NCI-H526 treated with DMSO at 0.1 percent for 48 hours (cell line): ENCODE data around the gene FGD4.

Experiments
- DNase-seq: peaks from one replicate; lab custom pipeline; 2025; lab: John Stamatoyannopoulos, UW

FGD4 gene

DNA sequence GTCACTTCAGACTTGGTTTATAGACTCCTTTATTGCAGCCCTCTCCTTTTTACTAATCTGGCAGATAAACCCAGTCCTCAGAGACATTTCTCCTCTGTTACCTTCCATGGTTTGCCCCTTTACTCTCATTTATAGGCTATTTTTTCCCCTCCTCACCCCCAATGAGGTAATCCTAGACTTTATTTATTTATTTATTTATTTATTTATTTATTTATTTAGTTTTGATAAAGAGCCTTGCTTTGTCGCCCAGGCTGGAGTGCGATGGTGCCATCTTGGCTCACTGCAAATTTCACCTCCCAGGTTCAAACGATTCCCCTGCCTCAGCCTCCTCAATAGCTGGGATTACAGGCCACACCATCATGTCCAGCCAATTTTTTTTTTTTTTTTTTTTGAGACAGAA, 8.4 kb downstream of the FGD4 start:
- no peak for DNase-seq

DNA sequence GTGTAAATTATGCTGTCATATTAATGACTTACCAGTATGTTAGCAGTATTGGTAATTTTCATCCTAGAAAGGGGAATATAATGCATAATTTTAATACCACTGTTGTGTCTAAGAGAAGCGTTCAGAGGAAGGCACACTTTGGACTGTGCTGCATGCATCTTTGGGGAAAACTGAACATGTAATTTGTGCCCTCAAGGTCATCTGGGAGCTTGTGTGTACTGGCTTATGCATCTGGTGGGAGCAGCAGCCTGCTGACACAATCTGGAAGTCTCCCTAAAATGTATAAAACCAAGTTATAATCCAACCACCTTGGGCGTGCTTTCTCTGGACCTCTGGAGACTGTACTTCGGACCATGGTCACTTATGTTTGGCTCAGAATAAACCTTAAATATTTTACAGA, 14.1 kb downstream of the FGD4 start:
- no peak for DNase-seq

DNA sequence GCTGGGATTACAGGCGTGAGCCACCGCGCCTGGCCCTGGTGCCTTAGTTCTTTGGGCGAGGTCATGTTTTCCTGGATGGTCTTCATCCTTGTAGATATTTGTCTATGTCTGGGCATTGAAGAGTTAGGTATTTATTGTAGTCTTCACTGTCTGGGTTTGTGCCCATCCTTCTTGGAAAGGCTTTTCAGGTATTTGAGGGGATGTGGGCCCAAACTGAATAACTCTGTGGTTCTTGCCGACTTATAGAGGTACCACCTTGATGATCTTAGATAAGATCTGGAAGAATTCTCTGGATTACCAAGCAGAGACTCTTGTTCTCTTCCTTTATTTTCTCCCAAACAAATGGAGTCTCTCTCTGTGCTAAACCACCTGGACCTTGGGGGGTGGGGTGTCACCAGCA, 18.9 kb downstream of the FGD4 start:
- no peak for DNase-seq

DNA sequence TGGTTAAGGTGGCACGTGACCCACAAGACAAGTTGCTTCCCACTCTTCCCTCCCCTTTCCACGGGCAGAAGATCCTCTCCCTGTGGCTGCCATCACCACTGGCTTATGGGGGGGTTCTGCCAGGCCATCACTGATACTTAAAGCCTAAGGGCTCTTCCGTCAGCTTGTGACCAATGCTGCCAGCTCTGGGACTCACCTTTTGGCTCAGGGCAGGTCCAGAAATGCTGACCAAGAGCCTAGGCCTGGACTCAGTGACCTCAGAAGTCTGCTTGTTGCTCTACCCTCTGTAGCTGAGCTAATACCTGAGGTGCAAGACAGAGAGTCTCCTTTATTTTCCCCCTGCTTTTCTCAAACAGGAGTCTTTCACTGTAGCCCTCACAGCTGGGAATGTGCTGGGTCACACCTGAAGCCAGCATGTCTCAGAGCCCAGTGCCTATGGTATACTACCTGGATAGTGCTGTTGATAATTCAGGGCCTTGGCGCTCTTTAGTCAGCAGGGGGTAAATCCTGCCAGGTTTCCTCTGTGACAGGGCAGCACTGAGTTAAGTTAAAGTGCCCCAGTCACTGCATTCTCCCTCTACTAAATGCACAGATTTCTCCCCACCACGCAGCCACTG, 19.7 kb downstream of the FGD4 start:
- DNase-seq: no peak

DNA sequence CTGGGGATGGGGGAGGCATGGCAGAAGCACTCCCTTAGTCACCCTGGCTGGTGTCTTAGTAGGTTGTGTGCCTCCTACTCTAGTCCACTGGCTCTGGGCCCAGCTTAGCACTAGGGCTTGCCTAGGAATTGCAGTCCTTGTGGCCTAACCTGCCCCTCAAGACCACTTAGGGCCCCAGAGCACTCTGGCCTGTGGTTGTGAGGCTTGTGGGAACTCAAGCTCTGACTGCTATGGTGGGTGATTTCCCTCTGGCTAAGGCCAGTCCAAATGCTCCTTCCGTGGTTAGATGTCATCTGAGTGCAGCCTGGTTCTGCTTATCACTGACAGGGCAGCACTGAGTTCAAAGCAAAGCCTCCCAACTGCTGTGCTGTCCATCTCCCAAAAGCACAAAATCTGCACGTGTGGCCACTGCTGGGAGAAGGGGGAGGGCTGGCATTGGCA, 20.2 kb downstream of the FGD4 start:
- DNase-seq: no peak

DNA sequence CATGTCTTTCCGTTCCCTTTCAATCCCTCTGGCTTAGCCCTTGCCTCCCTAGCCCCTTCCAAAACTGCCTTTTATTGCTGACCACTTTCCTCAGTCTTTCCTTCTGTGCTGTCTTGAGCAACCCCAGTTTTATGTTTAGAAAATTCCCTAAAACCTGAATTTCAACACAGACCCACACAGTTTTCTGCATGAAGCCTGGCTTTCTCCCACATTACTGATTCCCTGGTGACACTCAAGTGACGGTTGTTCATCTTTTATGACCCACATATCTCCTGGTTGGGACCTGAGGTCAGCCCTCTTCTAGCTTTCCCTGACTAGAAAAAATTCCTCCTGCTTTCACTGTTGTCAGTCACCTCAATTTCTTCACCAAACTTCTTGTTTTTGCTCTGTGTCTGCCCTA, 21.0 kb downstream of the FGD4 start:
- DNase-seq: no peak

DNA sequence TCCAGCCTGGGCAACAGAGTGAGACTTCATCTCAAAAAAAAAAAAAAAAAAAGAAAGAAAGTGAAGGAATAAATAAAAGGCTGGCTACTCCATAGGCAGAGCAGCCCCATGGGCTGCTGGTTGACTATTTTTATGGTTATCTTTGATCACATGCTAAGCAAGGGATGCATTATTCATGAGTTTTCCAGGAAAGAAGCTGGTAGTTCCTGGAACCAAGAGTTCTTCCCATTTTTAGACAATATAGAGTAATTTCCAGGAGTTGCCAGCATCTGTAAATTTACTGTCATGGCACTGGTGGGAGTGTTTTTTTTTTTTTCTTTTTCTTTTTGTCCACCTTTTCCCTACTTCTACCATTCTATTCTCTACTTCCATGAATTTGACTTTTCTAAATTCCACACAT, 24.2 kb downstream of the FGD4 start:
- DNase-seq: no peak

DNA sequence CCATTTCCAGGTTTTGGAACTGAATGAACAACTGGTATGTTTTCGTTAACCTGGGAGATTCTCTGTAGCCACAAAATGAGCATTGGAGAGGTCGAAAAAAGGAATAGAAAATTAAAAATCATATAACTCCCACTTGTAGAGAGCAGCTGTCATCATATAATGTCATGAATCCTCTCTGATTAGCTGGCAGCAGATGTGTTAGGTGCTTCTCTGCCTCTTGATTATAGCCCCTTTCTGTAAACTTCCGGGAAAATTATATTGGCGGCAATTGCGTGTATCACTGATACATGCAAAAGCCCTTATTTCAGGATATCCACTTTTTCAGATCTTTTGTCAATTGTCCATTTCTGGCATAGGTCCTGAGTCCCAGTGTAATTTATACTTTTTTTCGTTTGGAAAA, 31.7 kb downstream of the FGD4 start:
- no peak for DNase-seq

DNA sequence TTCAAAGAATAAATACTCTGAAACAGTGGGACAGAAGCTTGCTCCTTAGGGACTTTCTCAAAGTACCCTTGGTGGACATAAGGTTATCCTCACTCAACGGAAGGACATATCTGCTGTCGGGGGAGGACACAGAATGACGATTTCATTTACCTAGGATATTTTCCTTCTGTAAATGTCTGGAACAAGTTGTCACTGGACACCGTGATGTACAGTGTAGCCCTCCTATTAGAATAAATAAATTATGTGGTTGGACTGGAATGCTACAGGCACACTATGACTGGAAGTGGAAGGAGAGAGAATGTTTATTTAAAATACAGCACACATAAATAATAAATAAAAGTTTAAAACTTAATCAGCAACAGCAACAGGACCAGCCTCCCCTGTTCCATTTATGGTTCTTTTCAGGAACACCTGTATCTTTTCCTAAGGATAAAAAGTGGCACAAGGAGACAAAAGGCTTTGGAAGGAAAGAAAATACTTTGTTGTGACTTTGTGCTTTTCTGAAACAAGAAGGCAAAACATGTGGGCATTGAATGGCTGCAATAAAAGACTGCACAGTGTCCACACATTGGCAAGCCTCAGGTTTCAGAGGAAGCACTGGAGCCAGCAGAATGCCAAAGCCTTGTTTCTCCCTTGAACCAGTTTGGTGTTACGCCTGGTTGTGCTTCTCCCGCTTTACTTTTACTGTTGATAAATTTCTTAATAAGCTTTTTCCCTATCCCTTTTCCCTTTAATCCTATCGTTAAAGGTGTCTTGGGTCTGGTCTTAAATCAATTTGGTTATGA, 36.8 kb downstream of the FGD4 start:
- DNase-seq: peak; percentile 71

DNA sequence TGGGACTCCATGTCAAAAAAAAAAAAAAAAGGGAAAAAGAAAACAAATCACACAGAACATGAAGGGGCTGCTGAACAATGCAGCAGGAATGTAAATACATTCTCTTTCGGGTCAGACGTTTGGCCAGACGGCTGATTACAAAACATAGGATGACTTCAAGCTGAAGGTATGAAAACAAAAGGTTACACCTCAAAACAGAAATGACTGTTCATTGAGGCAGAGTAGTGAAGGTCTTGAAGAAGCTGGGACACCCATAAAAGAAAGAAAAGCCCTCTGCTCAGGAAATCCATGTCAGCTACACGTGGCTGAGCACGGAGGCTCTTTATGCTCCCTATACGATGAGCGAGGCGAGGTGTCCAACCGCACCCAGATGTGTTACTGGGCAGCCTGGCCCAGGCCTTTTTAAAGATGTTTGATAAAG, 37.7 kb downstream of the FGD4 start:
- DNase-seq: no peak

DNA sequence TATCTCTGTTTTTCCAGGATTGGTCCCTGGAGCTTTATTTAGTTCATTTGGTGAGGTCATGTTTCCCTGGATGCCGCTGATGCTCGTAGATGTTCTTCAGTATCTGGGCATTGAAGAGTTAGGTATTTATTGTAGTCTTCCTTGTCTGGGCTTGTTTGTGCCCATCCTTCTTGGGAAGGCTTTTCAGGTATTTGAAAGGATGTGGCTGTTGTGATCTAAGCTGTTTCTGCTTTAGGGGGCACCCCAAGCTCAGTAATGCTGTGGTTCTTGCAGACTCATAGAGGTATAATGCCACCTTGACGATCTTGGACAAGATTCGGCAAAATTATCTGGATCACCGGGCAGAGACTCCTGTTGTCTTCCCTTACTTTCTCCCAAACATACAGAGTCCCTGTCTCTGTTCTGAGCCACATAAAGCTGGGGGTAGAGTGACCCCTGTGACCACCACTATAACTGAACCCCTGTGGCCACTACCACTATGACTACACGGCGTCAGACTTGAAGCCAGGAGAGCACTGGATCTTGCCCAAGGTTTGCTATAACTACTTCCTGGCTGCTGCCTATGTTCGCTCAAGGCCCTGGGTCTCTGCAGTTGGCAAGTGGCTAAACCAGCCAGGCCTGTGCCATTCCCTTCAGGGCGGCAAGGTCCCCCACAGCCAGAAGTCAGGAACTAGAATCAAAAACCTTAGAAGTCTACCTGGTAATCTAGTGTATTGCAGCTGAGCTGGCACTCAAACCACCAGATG, 40.9 kb downstream of the FGD4 start:
- DNase-seq: no peak

DNA sequence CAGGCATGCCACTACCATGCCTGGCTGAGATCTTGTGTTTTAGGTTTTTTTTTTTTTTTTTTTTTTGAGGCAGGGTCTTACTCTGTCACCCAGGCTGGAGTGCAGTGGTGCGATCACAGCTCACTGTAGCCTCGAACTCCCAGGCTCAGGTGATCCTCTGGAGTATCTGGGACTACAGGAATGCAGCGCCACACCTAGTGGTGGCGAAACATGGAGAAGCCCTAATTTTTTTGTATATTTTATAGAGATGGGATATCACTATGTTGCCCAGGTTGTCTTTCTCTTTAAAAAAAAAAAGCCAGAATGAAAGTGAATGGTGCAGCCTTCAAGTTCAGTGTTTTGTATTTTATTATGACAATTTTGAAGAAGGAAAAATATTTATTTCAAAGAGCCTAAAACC, 44.1 kb downstream of the FGD4 start:
- DNase-seq: no peak

DNA sequence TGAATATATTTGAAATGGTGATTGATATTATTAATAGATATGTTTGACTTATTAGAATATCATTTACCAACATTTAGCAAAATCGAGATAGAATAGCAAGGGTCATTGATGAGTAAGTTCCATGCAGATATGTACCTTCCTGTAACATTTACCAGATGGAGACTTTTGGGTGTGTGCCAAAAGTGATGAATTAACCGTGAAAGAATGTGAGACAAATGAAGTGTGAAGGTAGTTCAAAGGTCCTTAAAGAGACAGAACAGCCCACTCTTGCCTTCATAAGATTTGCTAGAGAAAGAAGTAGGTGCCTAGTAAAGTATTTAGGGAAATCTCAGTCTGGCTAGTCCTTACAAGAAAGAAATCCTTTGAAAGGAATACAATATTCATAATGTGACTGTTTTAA, 45.5 kb downstream of the FGD4 start:
- DNase-seq: no peak

DNA sequence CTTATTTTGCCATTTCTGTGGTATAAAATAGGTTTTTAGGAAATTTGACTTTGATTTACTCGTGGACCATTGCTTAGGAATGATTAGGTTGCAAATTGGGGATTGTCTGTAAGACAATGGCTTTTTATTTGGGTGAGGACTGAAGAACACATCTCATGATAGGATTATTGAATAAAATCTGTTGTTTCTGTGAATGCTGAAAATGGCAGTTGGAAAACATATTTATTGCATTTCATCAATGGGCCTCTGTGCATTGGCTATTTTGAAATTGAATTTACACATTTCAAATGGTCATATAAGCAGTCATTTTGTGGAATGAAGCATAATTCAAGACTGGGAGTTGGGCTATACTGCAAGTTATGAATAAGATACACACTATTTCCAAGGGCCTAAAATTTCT, 46.0 kb downstream of the FGD4 start:
- DNase-seq: no peak

DNA sequence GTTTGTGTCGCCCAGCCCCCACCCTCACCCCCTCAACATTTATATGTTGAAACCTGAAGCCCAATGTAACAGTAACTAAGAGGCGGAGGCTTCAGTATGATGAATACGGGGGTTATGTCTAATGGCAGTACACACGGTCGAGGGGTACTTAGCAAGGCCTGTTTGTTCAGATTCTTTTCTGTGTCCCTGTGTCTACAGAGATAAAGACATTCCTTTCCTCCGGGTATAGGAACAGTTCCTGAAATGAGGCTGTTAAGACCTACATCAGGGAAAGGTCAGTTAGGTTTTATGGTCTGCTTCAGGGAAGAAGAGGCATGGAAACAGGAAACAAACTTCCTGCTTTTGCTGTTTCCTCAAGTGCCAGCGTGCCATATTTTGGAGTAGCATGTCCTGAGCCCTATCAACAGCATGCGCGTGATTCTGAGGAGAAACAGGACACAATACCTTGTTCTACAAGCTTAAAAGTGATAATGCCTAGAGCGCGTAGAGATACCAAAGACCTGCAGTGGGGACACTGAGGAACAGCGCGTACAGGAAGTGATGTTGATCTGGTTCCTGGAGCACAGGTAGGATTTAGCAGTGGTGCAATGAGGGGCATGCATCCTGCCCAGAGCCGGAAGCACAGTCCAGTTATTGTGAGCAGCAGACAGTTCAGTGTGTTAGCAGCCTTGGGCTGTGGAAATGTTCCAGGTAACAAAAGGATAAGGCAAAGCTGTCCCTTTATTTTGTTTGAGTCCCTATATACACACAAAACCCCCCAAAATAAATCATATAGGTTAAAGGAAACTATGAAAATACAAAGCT, 47.2 kb downstream of the FGD4 start:
- no peak for DNase-seq

DNA sequence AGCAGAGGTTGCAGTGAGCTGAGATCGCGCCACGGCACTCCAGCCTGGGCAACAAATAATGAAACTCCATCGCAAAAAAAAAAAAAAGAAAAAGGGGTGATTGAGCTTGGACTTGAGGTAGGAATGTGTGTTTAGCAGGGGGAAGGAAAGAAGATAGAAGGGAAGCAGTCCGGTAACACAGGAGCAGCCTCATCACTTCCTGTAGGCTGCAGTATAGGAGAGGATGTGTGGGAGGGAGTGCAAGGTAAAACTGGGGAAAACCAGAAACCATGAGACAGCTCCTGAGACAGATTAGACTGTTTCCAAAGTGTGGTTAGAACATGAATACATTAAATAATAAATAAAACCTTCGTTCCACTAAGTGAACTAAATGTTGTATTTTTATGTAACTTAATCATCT, 49.2 kb downstream of the FGD4 start:
- no peak for DNase-seq

DNA sequence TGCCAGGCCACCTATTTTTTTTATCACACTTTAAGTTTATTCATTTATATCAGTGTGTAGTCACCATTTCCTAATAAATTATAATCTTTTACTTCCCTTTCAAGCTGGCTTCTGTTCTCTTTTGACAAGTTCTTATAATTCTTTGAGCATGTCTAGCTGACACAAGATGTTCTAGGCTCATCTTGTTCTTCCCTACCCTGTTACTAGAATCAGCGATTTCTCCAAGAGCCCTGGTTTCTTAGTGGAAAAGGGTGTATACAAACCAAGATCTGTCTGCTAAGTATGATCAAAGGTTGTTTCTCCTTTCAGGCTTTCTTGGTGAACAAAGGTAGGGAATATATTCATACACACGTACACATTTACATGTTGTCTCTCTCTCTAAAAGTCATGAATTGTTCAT, 51.0 kb downstream of the FGD4 start:
- DNase-seq: no peak

DNA sequence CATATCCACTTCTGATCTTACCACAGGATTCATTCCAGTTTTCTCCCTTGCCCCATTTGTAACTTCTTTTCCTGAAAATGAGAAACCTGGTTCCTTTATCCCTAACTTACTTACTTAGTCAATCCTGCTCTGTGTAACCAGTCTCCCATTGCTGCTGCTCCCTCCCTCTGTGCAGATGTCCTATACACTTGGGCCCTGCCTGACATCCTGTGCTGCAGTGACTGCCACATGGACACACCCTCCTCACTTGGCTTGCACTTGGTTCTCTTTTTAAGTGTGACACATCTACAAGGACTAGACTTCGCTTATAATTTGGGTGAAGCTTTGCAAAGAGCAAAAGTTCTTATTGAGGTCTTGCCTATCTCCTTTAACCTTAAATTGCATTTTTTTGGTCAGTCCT, 51.4 kb downstream of the FGD4 start:
- DNase-seq: no peak

DNA sequence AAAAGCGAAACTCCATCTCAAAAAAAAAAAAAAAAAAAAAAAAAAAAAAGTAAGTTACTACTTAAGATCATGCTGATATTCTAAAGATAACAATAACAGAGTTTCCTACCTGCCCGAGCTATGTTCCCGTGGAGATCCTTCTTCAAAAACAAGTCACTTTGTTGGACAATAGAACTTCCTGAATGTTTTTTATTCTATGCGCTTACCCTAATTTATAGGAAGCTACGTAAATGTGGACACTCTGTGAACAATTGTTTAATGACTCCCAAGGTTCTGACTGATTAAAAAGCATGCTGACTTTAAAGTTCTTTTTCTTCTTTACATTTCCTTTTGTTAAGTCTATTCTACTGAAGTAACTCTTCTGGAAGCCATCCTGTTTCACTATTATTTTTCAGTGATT, 52.5 kb downstream of the FGD4 start:
- no peak for DNase-seq

DNA sequence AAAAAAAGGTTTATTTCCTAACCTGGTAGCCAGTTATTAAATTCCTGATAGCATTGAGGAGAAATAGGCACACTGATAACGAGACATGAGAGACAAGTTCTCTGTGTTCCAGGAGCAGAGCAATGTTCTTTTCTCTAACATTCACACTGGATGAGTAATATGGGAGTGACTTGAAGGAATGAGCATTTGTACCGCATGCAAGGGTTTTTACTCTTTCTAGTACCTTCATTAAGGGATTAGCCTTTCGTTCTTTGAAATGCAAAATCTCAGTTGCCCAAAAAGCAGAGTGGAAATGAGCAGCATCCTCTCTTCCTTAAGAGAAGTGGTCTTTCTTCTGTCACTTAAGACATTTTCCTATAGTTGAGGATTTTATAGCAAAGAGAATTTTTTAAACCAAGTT, 54.7 kb downstream of the FGD4 start:
- DNase-seq: no peak

DNA sequence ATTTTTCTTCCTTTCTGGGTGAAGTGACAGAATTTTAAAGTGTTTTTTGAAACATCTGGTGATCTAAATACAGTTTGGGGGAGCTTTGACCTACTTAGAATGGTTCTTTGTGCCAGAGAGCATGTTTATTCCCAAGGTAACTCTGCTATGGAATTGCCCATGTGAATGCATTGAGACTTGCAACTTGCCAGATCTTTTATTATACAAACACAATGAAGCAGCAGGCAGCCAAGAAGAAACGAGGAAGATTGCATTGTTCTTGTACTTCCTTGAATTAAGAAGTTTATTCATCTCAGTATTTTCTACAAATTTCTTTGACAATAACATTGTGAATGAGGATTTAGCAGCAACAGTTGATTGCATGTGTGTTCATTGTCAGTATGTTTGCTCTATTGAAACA, 55.5 kb downstream of the FGD4 start:
- no peak for DNase-seq

DNA sequence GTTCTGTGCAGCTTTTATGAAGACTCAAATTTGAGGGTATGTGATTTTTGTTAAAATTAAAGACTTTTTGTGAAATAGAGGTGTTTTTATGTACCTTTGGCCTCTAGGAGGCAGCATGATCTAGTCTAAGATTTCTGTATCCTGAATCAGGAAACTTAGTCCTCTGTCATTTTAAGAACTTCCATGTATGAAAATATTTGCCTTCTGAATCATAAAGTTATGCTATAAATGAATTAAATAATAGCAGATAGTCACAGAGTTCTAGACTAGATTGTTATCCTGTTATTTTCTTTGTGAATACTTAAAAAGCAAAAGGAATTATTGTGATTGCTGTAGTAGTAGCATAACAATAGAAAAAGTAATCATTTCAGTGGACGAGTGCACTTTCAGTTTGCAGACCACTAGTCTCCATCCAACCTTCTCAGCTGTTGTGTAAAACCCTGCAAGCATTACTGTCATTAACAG, 56.3 kb downstream of the FGD4 start:
- DNase-seq: peak; percentile 32
